Nucleus accumbens (tissue), 56 donors: ENCODE data around the gene FRAT2.
"Not testable (repeated sequence)": the region's sequence is repeated elsewhere in the genome, so short reads cannot be mapped to it uniquely, and the experiment has no call there.

Source experiments
- DNase-seq, 56 donors: peaks; one replicate each; lab custom pipeline; 2025; lab: John Stamatoyannopoulos, UW

The FRAT2 gene

GRCh38 chr10:97356918-97357317, 22.4 kb upstream of the FRAT2 start:
- no peak for DNase-seq

GRCh38 chr10:97356318-97356914, 21.9 kb upstream of the FRAT2 start:
- no peak for DNase-seq

GRCh38 chr10:97355571-97355975, 21.0 kb upstream of the FRAT2 start:
- DNase-seq, result peak in 21 of 56 donors; percentile 6 to 46 (median 15)

- no peak for DNase-seq
Observed at GRCh38 chr10:97353945-97354344, 19.4 kb upstream of the FRAT2 start.

GRCh38 chr10:97349752-97350513, 15.4 kb upstream of the FRAT2 start:
- DNase-seq, result no peak

- no peak for DNase-seq
Observed at GRCh38 chr10:97347317-97347716, 12.8 kb upstream of the FRAT2 start.

GRCh38 chr10:97343664-97344063, 9.1 kb upstream of the FRAT2 start:
- not testable (repeated sequence) for DNase-seq

- no peak for DNase-seq
Observed at GRCh38 chr10:97341416-97341815, 6.9 kb upstream of the FRAT2 start.

GRCh38 chr10:97338041-97338440, 3.5 kb upstream of the FRAT2 start:
- no peak for DNase-seq

- DNase-seq, result no peak
Observed at GRCh38 chr10:97336942-97337831, 2.7 kb upstream of the FRAT2 start.

GRCh38 chr10:97336446-97336845, 1.9 kb upstream of the FRAT2 start:
- no peak for DNase-seq

GRCh38 chr10:97336006-97336405, 1.5 kb upstream of the FRAT2 start:
- DNase-seq, result no peak

GRCh38 chr10:97335188-97335619, 675 bp upstream of the FRAT2 start:
- peak in 2 of 56 donors; percentile 20 to 31 for DNase-seq

GRCh38 chr10:97333601-97334369, 744 bp downstream of the FRAT2 start:
- DNase-seq, result peak in 29 of 56 donors; percentile 5 to 59 (median 40)

GRCh38 chr10:97333351-97333600, 1.3 kb downstream of the FRAT2 start:
- DNase-seq, result peak in 2 of 56 donors; percentile 42 to 48

GRCh38 chr10:97332591-97333350, 1.8 kb downstream of the FRAT2 start:
- DNase-seq, result peak in 47 of 56 donors; percentile 6 to 66 (median 35)

- DNase-seq, result no peak
Observed at GRCh38 chr10:97331153-97331703, 3.3 kb downstream of the FRAT2 start.

GRCh38 chr10:97329766-97330165, 4.8 kb downstream of the FRAT2 start:
- no peak for DNase-seq

- DNase-seq, result no peak
Observed at GRCh38 chr10:97328646-97329453, 5.7 kb downstream of the FRAT2 start.
